ENCODE data around the gene KRT83.
"Not testable (repeated sequence)": the region's sequence is repeated elsewhere in the genome, so short reads cannot be mapped to it uniquely, and the experiment has no call there.

Gene KRT83

DNA sequence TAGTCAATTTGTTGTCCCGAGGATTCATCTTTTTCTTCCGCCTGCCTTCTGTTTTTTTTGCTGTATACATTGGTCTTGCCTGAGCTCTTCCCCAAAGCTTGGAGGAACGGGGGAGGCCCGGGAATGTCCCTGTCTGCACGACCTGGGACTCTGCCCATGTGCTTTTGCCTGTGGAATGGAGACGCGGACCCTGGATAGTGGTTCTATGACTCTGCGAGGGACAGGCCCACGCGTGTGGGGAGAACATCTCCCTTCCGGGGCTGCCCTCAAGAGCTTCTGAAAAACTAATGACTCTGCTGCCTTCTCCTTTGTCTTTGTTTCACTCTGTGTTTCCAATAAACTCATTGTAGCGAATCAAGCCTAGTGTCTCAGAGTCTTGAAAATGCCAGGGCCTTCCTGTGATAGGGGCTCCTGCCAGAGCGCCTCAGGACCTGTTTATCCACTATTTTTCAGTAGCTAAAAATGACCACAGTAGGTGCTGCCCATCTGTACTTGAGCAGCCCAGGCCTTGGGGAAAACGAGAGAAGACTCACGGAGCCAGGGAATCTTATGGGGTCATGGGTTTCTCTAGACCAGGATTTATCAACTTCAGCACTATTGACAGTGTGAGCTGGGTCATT is 12.3 kb downstream of the KRT83 start:
- no peak for DNase-seq (ENCODE audit: low read depth)

- peak; percentile 5 for DNase-seq (ENCODE audit: low read depth)
Observed at GRCh38 chr12:52307836-52308805, 13.1 kb downstream of the KRT83 start.

- no peak for DNase-seq (ENCODE audit: low read depth)
Observed at GRCh38 chr12:52306731-52307130, 14.5 kb downstream of the KRT83 start.

GRCh38 chr12:52305921-52306705 is 15.1 kb downstream of the KRT83 start:
- no peak for DNase-seq (ENCODE audit: low read depth)

- not testable (repeated sequence) for DNase-seq (ENCODE audit: low read depth)
Observed at GRCh38 chr12:52304941-52305411, 16.2 kb downstream of the KRT83 start.

GRCh38 chr12:52302242-52302914 is 18.8 kb downstream of the KRT83 start:
- not testable (repeated sequence) for DNase-seq (ENCODE audit: low read depth)

DNA sequence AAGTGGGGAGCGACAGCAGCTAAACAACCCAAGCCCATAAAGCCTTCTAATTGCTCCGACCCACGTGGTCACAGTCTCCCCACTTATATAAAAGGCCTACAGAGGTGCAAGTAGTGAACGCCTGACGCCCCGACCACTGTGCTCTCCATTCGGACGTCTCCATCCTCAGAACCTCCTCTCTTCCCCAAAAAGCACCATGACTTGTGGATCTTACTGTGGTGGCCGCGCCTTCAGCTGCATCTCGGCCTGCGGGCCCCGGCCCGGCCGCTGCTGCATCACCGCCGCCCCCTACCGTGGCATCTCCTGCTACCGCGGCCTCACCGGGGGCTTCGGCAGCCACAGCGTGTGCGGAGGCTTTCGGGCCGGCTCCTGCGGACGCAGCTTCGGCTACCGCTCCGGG is 19.5 kb downstream of the KRT83 start:
- DNase-seq (ENCODE audit: low read depth) = not testable (repeated sequence)

GRCh38 chr12:52300796-52301691 is 20.2 kb downstream of the KRT83 start:
- no peak for DNase-seq (ENCODE audit: low read depth)

DNA sequence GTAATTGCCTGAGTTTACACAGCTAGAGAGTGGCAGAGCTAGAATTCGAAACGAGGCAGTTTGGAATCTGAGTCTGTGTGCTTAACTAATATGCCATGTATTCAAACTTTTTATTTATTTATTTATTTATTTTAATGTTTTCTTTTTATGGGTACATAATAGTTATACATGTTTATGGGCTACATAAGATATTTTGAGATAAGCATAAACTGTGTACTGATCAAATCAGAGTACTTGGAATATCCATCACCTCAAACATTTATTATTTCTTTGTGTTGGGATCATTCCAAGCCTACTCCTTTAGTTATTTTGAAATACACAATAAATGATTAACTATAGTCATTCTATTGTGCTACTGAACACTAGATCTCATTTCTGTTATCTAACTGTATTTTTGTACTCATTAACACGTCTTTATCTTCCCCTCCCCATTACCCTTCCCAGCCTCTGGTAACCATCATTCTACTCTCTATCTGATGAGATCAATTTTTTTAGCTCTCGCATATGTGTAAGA is 22.5 kb downstream of the KRT83 start:
- DNase-seq (ENCODE audit: low read depth) = no peak

GRCh38 chr12:52296572-52297215 is 24.5 kb downstream of the KRT83 start:
- no peak for DNase-seq (ENCODE audit: low read depth)

DNA sequence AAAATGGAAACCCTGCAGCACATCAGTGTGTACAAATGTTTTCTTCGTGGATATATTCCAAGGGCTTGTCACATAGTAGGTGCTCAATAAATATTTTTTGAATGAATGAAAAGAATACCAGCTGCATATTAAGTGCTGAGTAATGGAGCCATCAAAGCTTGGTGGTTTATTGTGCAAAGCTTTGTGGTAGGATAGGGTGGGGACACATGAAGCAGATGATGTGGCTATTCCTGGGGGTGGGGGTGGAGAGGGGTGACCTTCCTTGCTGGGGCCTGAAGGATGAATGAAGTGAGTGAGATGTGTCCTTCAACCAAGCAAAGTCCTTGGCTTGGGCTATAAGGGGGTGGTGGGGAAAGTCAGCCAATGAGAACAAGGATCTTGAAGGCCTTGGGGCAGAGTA is 25.5 kb downstream of the KRT83 start:
- DNase-seq (ENCODE audit: low read depth) = no peak

- no peak for DNase-seq (ENCODE audit: low read depth)
Observed at GRCh38 chr12:52294803-52295202, 26.4 kb downstream of the KRT83 start.

GRCh38 chr12:52293926-52294325 is 27.3 kb downstream of the KRT83 start:
- no peak for DNase-seq (ENCODE audit: low read depth)

GRCh38 chr12:52291267-52291935 is 29.8 kb downstream of the KRT83 start, which contains the start of gene KRT81:
TSS of gene KRT81 (minus strand) at chr12:52291534. CDS start at chr12:52291465, 69 bp downstream.
- DNase-seq (ENCODE audit: low read depth) = no peak

- not testable (repeated sequence) for DNase-seq (ENCODE audit: low read depth)
Observed at GRCh38 chr12:52290483-52291134, 30.6 kb downstream of the KRT83 start.

DNA sequence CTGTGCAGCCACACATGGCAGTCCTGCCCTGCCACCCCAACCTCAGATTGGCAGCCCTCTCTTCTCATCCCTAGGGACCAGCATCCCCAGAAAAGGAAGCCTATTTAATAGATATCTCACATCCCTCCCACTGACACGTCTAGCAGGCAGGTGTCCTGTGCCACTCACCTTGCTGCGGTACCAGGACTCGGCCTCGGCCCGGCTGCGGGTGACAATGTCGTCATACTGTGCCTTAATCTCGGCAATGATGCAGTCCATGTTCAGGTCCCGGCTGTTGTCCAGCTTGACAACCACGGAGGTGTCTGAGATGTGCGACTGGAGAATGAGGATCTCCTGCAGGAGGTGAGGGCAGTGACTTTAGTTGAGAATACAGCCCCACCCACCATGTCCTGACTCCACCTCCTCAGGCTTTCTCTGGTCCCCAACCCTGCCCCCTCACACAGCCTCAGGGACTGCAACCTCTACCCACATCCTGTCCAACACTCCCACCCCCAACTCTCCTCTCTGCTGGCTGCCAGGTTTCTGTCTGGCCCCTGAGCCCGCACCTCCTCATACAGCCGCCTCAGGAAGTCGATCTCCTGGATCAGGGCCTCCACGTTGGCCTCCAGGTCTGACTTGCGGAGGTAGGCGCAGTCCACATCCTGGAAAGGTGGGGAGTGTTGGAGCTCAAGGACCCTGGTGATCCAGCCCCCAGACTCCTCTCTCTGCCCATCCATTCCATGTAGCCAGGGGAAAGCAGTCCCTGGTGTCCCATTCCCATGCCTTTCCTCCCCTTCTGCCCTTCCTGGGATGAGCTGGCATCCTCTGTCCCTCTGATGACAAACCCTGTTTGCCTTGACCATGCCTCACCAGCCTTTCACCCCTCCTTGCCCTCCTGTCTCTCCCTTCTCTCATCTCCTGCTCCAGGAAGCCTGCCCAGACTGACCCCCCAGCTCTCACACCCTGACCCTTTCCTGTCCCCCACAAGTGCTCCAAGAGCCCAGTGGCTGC is 33.1 kb downstream of the KRT83 start:
- DNase-seq (ENCODE audit: low read depth) = not testable (repeated sequence)

Data from stimulated activated CD4-positive, alpha-beta T cell treated with anti-CD3 and anti-CD28 coated beads, Interleukin-2, amount 100 ng/mL, for 4 hours (primary cell).